Adrenal gland (tissue), 12 donors: ENCODE measurements around the gene DMD. TPM values are rescaled to one million over a fixed set of nuclear protein-coding genes. Genes with fewer than 3 reads are reported as not detected.
A peak's percentile ranks its signal among the peaks of the same experiment; 100 is the strongest.

ENCODE experiments used
- DNase-seq, 7 donors: peaks; one replicate each; pipeline ENCODE4 v3.0.0-alpha.2; 2019 to 2020
- H3K27ac ChIP-seq, 5 donors: fragments of 200-600 bp; sonication (generic) in 4 of 5; 1 replicate in 3 of 5; 2 replicates in 2 of 5; pipeline versions ENCODE4 v1.5.1 to v1.8.0; 2016 to 2020; ENCODE audit warnings: mild to moderate bottlenecking in 1 of 5
- H3K27me3 ChIP-seq: fragments of 200-600 bp; 2 replicates; pipeline ENCODE4 v1.8.0; 2021
- H3K36me3 ChIP-seq, 2 donors: fragments of 200-600 bp; replicated peaks in 1 of 2; 1 replicate in 1 of 2; 2 replicates in 1 of 2; pipeline versions ENCODE4 v1.5.1 to v1.8.0; 2018 to 2022
- H3K4me1 ChIP-seq, 2 donors: fragments of 200-600 bp; replicated peaks in 1 of 2; 1 replicate in 1 of 2; 2 replicates in 1 of 2; pipeline versions ENCODE4 v1.5.1 to v1.8.0; 2018 to 2021
- H3K4me3 ChIP-seq, 4 donors: fragments of 200-600 bp; sonication (generic) in 3 of 4; one replicate each; pipeline ENCODE4 v1.5.1; 2016 to 2018
- H3K9me3 ChIP-seq, 3 donors: fragments of 200-600 bp; sonication (generic) in 1 of 3; replicated peaks in 1 of 3; 1 replicate in 2 of 3; 2 replicates in 1 of 3; pipeline versions ENCODE4 v1.5.1 to v1.8.0; 2016 to 2021
- POLR2A ChIP-seq, 2 donors: fragments of 450-650 bp; IDR thresholded peaks; one replicate each; pipeline ENCODE4 v1.6.1; 2017; ENCODE audit warnings: antibody characterized with exemption in 2 of 2, mild to moderate bottlenecking in 2 of 2, moderate library complexity in 1 of 2
- WGBS, 4 donors: extraction: QIAGEN DNeasy Blood & Tissue Kit in 2 of 4; methylation state at CpG; one replicate each; pipeline versions ENCODE4 v1.1.5 to v1.1.7; 2013 to 2017; 5-methylcytosine and 5-hydroxymethylcytosine counted together
- intact Hi-C, 2 donors: fragments of 100-400 bp; cut with DNase I; formaldehyde crosslinking; loops; one replicate each; pipeline versions ENCODE4 v1.14.1 to v1.15.0; 2022 to 2023
- polyA plus RNA-seq, 3 donors: library from polyadenylated mRNA; stranded (reverse); fragments of 200-250 nt in 2 of 3; fragments of 350-450 nt in 1 of 3; fragmentation: Illumina TruSeq in 1 of 3; extraction: RNeasy Lipid Tissue Mini Kit (QIAGEN cat#74804) in 1 of 3; gene quantifications; one replicate each; pipeline ENCODE4 v1.2.3, GENCODE V29; 2013 to 2014
- total RNA-seq, 9 donors: library from RNA; depleted of rRNA in 4 of 9; stranded (reverse); fragments of >200 nt in 4 of 9; fragments of 120-200 nt in 1 of 9; fragmentation: NEBNext Ultra II Directional in 1 of 9; extraction: Animal tissue kit (Norgen Biotek cat#: 25700) in 1 of 9; gene quantifications; one replicate each; pipeline versions ENCODE4 v1.1.0 to v1.2.4, GENCODE V29; 2013 to 2023
- TF ChIP-seq, protein P1 (sequence below), 6 experiments: fragments of 450-650 bp in 4 of 6; fragments of 200-600 bp in 2 of 6; sonication (generic) in 1 of 6; IDR thresholded peaks; 1 replicate in 5 of 6; 2 replicates in 1 of 6; pipeline versions ENCODE4 v1.5.1 to v1.8.0; 2016 to 2021; ENCODE audit warnings: antibody characterized with exemption in 6 of 6, mild to moderate bottlenecking in 2 of 6, moderate library complexity in 1 of 6
- donor health status: healthy with polysubstance abuse.
- donor health status: Bipolar disorder and iron deficiency.
- donor health status: DM: yes; HTN: yes; CAD: no.
- donor health status: DM: no; HTN: no; CAD: no.
- donor health status: DM: no; HTN: no; CAD: no.
- donor health status: DM: yes; HTN: yes; CAD: no.

Gene DMD
- total and polyA plus RNA-seq, 12 donors: 14.6 to 89.7 (median 36.2) TPM

GRCh38 chrX:32392655-32393054 lies 818.7 kb downstream of the DMD start:
- H3K4me1 ChIP-seq: peaks cover 0 to 7% of the 10 kb centered on the region in 2 donors
- no peak for TF ChIP-seq POLR2A (IDR thresholded peaks at IDR 0.05)
- TF ChIP-seq, protein P1, sequence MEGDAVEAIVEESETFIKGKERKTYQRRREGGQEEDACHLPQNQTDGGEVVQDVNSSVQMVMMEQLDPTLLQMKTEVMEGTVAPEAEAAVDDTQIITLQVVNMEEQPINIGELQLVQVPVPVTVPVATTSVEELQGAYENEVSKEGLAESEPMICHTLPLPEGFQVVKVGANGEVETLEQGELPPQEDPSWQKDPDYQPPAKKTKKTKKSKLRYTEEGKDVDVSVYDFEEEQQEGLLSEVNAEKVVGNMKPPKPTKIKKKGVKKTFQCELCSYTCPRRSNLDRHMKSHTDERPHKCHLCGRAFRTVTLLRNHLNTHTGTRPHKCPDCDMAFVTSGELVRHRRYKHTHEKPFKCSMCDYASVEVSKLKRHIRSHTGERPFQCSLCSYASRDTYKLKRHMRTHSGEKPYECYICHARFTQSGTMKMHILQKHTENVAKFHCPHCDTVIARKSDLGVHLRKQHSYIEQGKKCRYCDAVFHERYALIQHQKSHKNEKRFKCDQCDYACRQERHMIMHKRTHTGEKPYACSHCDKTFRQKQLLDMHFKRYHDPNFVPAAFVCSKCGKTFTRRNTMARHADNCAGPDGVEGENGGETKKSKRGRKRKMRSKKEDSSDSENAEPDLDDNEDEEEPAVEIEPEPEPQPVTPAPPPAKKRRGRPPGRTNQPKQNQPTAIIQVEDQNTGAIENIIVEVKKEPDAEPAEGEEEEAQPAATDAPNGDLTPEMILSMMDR (IDR thresholded peaks at IDR 0.05): no peak
- H3K4me3 ChIP-seq: no peak overlapping the region
- no peaks in the 10 kb centered on the region for H3K9me3 ChIP-seq
- no peak for DNase-seq
- H3K36me3 ChIP-seq: no peaks in the 10 kb centered on the region
- H3K27ac ChIP-seq: no peak overlapping the region
- H3K27me3 ChIP-seq: no peaks in the 10 kb centered on the region
- WGBS, 4 donors: 73 to 96% (median 84%) methylated on average over 4 of the region's 4 CpGs
- intact Hi-C loops: no loop called here

GRCh38 chrX:32370456-32371205 lies 840.7 kb downstream of the DMD start:
- Histone ChIP-seq H3K27me3 (no peaks in the 10 kb centered on the region), H3K9me3 (no peaks in the 10 kb centered on the region), H3K27ac (no peak overlapping the region), H3K36me3 (no peaks in the 10 kb centered on the region), H3K4me1 (no peaks in the 10 kb centered on the region), H3K4me3 (no peak overlapping the region)
- no peak for DNase-seq
- TF ChIP-seq, protein P1 (IDR thresholded peaks at IDR 0.05): no peak
- TF ChIP-seq POLR2A (IDR thresholded peaks at IDR 0.05): no peak
- WGBS, 4 donors: 74 to 89% (median 80%) methylated on average over 5 of the region's 5 CpGs
- intact Hi-C loops: no loop called here

- no peak for DNase-seq
- intact Hi-C loops: no loop called here
These were observed 917.2 kb downstream of the DMD start for GRCh38 chrX:32293962-32294700.

DNA sequence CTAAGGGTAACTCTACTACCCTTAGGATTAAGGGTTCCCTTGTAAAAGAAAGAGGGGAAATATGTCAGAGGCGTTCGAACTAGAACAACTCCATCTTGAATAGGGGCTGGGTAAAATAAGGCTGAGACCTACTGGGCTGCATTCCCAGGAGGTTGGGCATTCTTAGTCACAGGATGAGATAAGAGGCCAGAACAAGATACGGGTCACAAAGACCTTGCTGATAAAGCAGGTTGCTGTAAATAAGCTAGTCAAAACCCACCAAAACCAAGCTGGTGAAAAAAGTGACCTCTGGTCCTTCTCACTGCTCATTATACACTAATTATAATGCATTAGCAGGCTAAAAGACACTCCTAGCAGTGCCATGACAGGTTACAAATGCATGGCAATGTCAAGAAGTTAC lies 922.0 kb downstream of the DMD start:
- no peaks in the 10 kb centered on the region for H3K27me3 ChIP-seq
- TF ChIP-seq POLR2A (IDR thresholded peaks at IDR 0.05): no peak
- TF ChIP-seq, protein P1 (IDR thresholded peaks at IDR 0.05): no peak
- no peaks in the 10 kb centered on the region for H3K9me3 ChIP-seq
- WGBS, 4 donors: 30 to 59% (median 53%) methylated on average over 3 of the region's 3 CpGs
- DNase-seq: peak in 5 of 7 donors; percentile 16 to 55 (median 33)
- no peaks in the 10 kb centered on the region for H3K4me1 ChIP-seq
- no peak overlapping the region for H3K27ac ChIP-seq
- no peaks in the 10 kb centered on the region for H3K36me3 ChIP-seq
- H3K4me3 ChIP-seq: no peak overlapping the region
- intact Hi-C loops: no loop called here

More at GRCh38 chrX:32293962-32294700, 917.2 kb downstream of the DMD start:
- 73 to 85% (median 82%) methylated on average over 5 to 7 of the region's 7 CpGs for WGBS, 4 donors
- no peaks in the 10 kb centered on the region for H3K36me3 ChIP-seq
- no peak for TF ChIP-seq POLR2A (IDR thresholded peaks at IDR 0.05)
- TF ChIP-seq, protein P1 (IDR thresholded peaks at IDR 0.05): no peak
- H3K9me3 ChIP-seq: no peaks in the 10 kb centered on the region
- no peaks in the 10 kb centered on the region for H3K27me3 ChIP-seq
- no peaks in the 10 kb centered on the region for H3K4me1 ChIP-seq
- no peak overlapping the region for H3K4me3 ChIP-seq
- H3K27ac ChIP-seq: no peak overlapping the region
